ENCODE results near the gene TTC23. TPM values are rescaled to one million over a fixed set of nuclear protein-coding genes. Genes with fewer than 3 reads are reported as not detected.

Gene TTC23
- total RNA-seq, 4 donors from 2014 or later: 12.1 to 27.7 (median 21.5) TPM

GRCh38 chr15:99149366-99149765 lies 100.0 kb downstream of the TTC23 start:
- intact Hi-C loops (cut with DNase I): no loop called here
- Histone ChIP-seq H3K4me1 (peaks cover 0 to 2% (median 0%) of the 10 kb centered on the region in 3 donors), H3K27me3 (no peaks in the 10 kb centered on the region), H3K4me3 (no peak overlapping the region), H3K9me3 (no peaks in the 10 kb centered on the region), H3K27ac (peak overlapping the region in 3 of 4 donors; percentile 44 to 63 (median 61)), H3K36me3 (peaks cover 0 to 76% (median 0%) of the 10 kb centered on the region in 3 donors)
- WGBS, 2 donors: 97 to 100% methylated on average over 1 to 4 of the region's 4 CpGs
- TF ChIP-seq POLR2A (IDR thresholded peaks at IDR 0.05) (no peak), CTCF (IDR thresholded peaks at IDR 0.05) (no peak)
- DNase-seq: no peak

DNA sequence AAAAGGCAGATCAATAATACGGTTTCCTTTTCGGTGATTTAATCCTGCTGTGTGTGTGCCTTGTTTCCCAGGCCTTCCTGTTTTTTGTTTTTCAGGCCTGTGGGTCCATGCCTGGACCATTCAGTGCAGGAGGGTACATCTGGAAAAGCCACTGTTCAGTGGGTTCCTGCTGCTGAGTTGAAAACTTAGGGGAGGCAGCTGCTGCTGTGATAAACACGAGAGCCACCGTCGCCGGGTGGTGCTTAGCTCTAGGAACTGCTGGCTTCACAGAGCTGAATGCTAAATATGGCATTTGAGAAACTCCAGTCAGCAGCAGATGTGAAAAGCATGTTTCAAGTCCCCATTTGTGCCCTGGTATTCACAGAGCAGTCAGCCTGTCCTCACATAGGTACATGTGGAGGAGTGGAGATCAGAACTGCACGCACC lies 100.5 kb downstream of the TTC23 start:
- TF ChIP-seq POLR2A (IDR thresholded peaks at IDR 0.05): no peak
- no peak for TF ChIP-seq CTCF (IDR thresholded peaks at IDR 0.05)
- Histone ChIP-seq H3K4me3 (no peak overlapping the region), H3K9me3 (no peaks in the 10 kb centered on the region), H3K27me3 (no peaks in the 10 kb centered on the region), H3K4me1 (peaks cover 0 to 7% (median 3%) of the 10 kb centered on the region in 3 donors), H3K27ac (peak overlapping the region in 3 of 4 donors; percentile 44 to 63 (median 61)), H3K36me3 (peaks cover 0 to 77% (median 0%) of the 10 kb centered on the region in 3 donors)
- intact Hi-C loops (cut with DNase I): no loop called here
- 70 to 73% methylated on average over 2 to 6 of the region's 7 CpGs for WGBS, 2 donors
- DNase-seq: no peak

DNA sequence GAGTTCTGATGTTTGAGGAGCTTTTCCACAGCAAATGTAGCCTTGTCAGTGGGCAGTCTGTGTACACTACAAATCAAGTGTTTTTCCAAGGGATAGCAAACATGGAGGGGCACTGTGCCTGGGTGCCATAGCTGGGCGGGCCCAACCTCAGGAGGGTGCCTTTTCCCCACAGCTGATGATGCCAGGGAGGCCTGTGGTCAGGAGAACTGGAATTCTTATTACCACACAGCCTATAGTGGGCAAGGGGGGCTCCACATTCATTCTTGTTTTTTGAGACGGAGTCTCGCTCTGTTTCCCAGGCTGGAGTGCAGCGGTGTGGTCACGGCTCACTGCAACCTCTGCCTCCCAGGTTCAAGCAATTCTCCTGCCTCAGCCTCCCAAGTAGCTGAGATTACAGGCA lies 102.7 kb downstream of the TTC23 start:
- Histone ChIP-seq H3K4me1 (peaks cover 0 to 14% (median 7%) of the 10 kb centered on the region in 3 donors), H3K4me3 (no peak overlapping the region), H3K9me3 (no peaks in the 10 kb centered on the region), H3K27me3 (no peaks in the 10 kb centered on the region), H3K27ac (peak overlapping the region in 3 of 4 donors; percentile 63 to 69 (median 69)), H3K36me3 (peaks cover 0 to 71% (median 0%) of the 10 kb centered on the region in 3 donors)
- 87 to 100% methylated on average over 3 to 4 of the region's 5 CpGs for WGBS, 2 donors
- intact Hi-C loops (cut with DNase I): no loop called here
- no peak for DNase-seq
- no peak for TF ChIP-seq POLR2A (IDR thresholded peaks at IDR 0.05)
- no peak for TF ChIP-seq CTCF (IDR thresholded peaks at IDR 0.05)

GRCh38 chr15:99145778-99146177 lies 103.6 kb downstream of the TTC23 start:
- Histone ChIP-seq H3K4me1 (peaks cover 0 to 14% (median 7%) of the 10 kb centered on the region in 3 donors), H3K27me3 (no peaks in the 10 kb centered on the region), H3K36me3 (peaks cover 0 to 63% (median 0%) of the 10 kb centered on the region in 3 donors), H3K9me3 (no peaks in the 10 kb centered on the region), H3K4me3 (no peak overlapping the region), H3K27ac (peak overlapping the region in 3 of 4 donors; percentile 63 to 69 (median 69))
- intact Hi-C loops (cut with DNase I): no loop called here
- DNase-seq: no peak
- 83 to 88% methylated on average over 6 of the region's 6 CpGs for WGBS, 2 donors
- TF ChIP-seq CTCF (IDR thresholded peaks at IDR 0.05): no peak
- TF ChIP-seq POLR2A (IDR thresholded peaks at IDR 0.05): no peak

DNA sequence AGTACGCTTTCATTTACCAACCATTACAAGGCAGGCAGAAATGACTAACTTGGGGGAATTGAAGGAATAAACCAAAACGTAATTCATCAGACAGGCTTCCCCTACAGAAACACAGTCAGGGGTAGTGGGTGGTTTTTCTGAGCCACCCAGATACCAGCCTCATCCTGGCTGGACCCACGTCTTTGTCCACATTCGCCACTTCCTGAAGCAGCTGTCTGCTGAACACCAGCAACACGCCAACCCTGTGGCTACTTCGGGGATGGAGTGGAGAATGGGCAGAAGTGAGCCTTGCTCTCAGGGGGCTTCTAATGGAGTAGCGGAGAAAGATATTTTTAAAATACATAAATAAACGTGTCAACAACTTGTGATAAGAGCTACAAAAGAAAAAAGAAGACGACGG lies 104.4 kb downstream of the TTC23 start:
- DNase-seq: no peak
- Histone ChIP-seq H3K4me3 (no peak overlapping the region), H3K36me3 (peaks cover 0 to 60% (median 0%) of the 10 kb centered on the region in 3 donors), H3K27me3 (no peaks in the 10 kb centered on the region), H3K9me3 (no peaks in the 10 kb centered on the region), H3K27ac (peak overlapping the region in 3 of 4 donors; percentile 63 to 74 (median 69)), H3K4me1 (peaks cover 0 to 14% (median 7%) of the 10 kb centered on the region in 3 donors)
- TF ChIP-seq CTCF (IDR thresholded peaks at IDR 0.05) (no peak), POLR2A (IDR thresholded peaks at IDR 0.05) (no peak)
- intact Hi-C loops (cut with DNase I): no loop called here
- 74 to 86% methylated on average over 10 of the region's 10 CpGs for WGBS, 2 donors

Measured in esophagus squamous epithelium (tissue), 5 donors.